Naive B cell (primary cell): ENCODE data around the gene CHPF. TPM values are rescaled to one million over a fixed set of nuclear protein-coding genes. Genes with fewer than 3 reads are reported as not detected.

Experiments used
- ATAC-seq, 2 donors: fragments of 150-1000 bp; cut with Tn5 transposase; 2 replicates each; pipeline ENCODE4 v1.10.0; 2021; ENCODE audit warnings: low read depth in 2 of 2, mild to moderate bottlenecking in 2 of 2, moderate library complexity in 2 of 2
- DNase-seq: peaks from one replicate; pipeline ENCODE4 v3.0.0; 2022
- H3K27ac Mint-ChIP-seq, 6 donors: one replicate each; pipeline ENCODE4 v1.8.0; 2020 to 2022; ENCODE audit warnings: mild to moderate bottlenecking in 6 of 6, mixed read lengths in 6 of 6, moderate library complexity in 5 of 6, inconsistent platforms in 2 of 6
- H3K27me3 Mint-ChIP-seq, 3 donors: one replicate each; pipeline ENCODE4 v1.8.0; 2021 to 2022; ENCODE audit warnings: mixed read lengths in 3 of 3, mild to moderate bottlenecking in 1 of 3
- H3K36me3 Mint-ChIP-seq, 2 donors: one replicate each; pipeline ENCODE4 v1.8.0; 2020 to 2022; ENCODE audit warnings: mixed read lengths in 2 of 2, inconsistent platforms in 1 of 2, mild to moderate bottlenecking in 1 of 2
- H3K4me1 Mint-ChIP-seq, 3 donors: one replicate each; pipeline ENCODE4 v1.8.0; 2020 to 2022; ENCODE audit warnings: mixed read lengths in 3 of 3, inconsistent platforms in 1 of 3, mild to moderate bottlenecking in 1 of 3, moderate library complexity in 1 of 3
- H3K4me3 Mint-ChIP-seq, 8 donors: one replicate each; pipeline ENCODE4 v1.8.0; 2020 to 2022; ENCODE audit warnings: mild to moderate bottlenecking in 8 of 8, mixed read lengths in 8 of 8, moderate library complexity in 8 of 8, inconsistent platforms in 2 of 8
- H3K9me3 Mint-ChIP-seq, 7 donors: one replicate each; pipeline ENCODE4 v1.8.0; 2020 to 2022; ENCODE audit warnings: mixed read lengths in 7 of 7, mild to moderate bottlenecking in 5 of 7, inconsistent platforms in 2 of 7, moderate library complexity in 1 of 7
- polyA plus RNA-seq, 6 donors: library from polyadenylated mRNA; unstranded; fragments of 300-500 nt; fragmentation: Illumina TruSeq; gene quantifications; one replicate each; pipeline ENCODE4 v1.2.3, GENCODE V29; 2021; ENCODE audit warnings: low read depth in 6 of 6

The CHPF gene
- polyA plus RNA-seq, 6 donors from 2014 or later, result 0.17 to 5.0 (median 0.41) TPM

DNA sequence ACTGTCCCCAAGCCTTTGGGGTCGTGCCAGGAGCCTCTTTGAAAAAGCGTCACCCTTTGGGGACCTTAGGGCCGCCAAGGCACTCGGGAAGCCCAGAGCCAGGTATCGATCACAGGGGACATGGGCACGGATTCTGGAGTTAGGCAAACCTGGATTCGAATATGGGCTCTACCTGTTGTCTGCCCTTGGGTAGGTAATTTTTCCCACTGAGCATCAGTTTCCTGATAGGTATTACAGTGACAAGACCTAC, 9.5 kb upstream of the CHPF start:
- Mint-ChIP-seq H3K27ac (peak overlapping the region in 1 of 6 donors; percentile 22), H3K36me3 (no peaks in the 10 kb centered on the region), H3K4me3 (peak overlapping the region in 7 of 8 donors; percentile 31 to 77 (median 63)), H3K4me1 (peaks cover 11 to 13% (median 12%) of the 10 kb centered on the region in 3 donors), H3K9me3 (peaks cover 0 to 5% (median 0%) of the 10 kb centered on the region in 7 donors), H3K27me3 (peaks cover 27 to 86% (median 77%) of the 10 kb centered on the region in 3 donors)
- no peak for ATAC-seq
- DNase-seq, result no peak

DNA sequence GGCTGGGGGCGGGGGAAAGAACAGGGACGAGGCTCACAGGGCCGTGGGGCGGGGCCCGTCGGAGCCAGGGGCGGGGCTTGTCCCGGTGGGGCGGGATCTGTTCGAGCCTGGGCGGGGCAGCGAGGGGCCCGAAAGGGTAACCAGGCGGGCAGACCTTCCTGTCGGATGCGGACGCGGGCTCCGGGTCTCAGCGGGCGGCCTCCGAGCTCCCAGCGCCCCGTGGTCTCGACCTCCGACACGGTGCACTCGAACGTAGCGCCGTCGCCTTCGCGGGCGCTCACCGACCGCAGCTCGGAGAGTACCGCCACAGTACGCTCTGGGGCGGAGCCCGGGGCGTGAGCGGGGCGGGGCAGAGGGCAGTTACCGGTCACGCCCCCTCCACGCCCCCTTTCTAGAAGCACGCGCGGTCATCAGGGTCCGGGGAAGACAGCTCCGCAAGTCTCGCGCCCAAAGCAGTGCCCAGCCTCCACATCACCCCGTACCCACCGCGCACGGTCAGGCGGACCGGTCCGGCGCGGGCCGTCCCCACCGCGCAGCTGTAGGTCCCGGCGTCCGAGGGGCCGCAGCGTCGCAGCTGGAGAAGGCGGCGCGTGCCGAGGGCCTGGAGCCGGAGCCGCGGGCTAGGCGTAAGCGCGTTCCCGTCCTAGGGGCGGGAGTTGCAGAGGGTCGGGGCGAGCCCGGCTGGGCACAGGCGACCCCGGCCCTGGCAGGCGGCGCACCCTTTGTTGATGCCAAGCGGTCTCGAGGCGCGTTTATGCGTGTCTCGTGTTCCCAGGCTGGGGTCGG, 9.0 kb upstream of the CHPF start:
- Mint-ChIP-seq H3K36me3 (no peaks in the 10 kb centered on the region), H3K9me3 (peaks cover 0 to 5% (median 0%) of the 10 kb centered on the region in 7 donors), H3K27ac (peak overlapping the region in 1 of 6 donors; percentile 56), H3K4me1 (peaks cover 11 to 13% (median 12%) of the 10 kb centered on the region in 3 donors), H3K4me3 (peak overlapping the region; percentile 69 to 87 (median 79)), H3K27me3 (peaks cover 28 to 87% (median 82%) of the 10 kb centered on the region in 3 donors)
- DNase-seq (peak; percentile 68), ATAC-seq (peak; percentile 94 to 98)

DNA sequence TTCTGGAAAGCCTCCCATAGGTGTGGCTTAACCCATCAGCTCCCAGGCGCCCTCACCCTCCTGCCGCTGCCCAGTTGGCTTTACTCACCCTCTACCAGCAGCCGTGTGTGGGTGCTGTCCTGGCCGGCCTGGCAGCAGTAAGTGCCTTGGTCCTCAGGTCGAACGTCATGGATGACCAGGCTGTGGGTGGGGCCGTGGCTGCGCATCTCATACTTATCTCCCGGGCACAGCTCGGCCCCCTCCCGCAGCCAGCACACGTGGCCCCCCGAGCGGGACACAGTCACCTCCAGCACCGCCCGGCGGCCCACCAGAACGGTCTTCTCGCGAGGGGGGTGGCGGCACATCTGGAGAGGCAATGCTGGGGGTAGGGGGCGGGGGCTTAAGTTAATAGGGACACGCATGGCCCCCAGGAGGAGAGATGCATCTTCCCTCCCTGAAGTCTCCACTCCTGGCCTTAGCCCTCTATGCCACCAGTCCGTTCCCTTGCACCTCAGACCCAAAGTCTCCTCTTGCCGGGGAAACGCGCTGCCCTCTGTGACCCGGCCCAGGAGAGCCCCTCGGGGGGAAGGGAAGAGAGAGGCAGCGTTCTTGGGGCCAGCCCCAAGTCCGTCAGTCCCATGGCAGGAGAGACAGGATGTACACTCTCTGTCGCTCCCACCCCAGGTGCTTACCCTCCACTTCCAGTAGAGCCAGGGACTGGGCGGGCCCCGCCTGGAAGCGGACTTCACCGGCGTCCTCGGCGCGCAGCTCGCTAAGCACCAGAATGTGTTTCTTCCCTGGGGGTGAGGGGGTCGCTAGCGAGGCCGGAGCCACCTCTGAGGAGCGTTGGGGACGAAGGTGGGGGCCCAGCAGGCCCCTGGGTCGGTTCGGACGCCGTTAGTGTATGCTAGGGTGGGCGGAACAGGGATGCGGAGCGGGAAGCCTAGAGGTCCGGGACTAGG, 8.1 kb upstream of the CHPF start:
- ATAC-seq, result peak; percentile 4 to 11
- DNase-seq, result no peak
- Mint-ChIP-seq H3K4me1 (peaks cover 11 to 13% (median 12%) of the 10 kb centered on the region in 3 donors), H3K9me3 (peaks cover 0 to 5% (median 0%) of the 10 kb centered on the region in 7 donors), H3K36me3 (peaks cover 0 to 7% of the 10 kb centered on the region in 2 donors), H3K27ac (peak overlapping the region in 3 of 6 donors; percentile 56 to 90 (median 65)), H3K4me3 (peak overlapping the region; percentile 69 to 87 (median 80)), H3K27me3 (peaks cover 34 to 89% (median 86%) of the 10 kb centered on the region in 3 donors)

DNA sequence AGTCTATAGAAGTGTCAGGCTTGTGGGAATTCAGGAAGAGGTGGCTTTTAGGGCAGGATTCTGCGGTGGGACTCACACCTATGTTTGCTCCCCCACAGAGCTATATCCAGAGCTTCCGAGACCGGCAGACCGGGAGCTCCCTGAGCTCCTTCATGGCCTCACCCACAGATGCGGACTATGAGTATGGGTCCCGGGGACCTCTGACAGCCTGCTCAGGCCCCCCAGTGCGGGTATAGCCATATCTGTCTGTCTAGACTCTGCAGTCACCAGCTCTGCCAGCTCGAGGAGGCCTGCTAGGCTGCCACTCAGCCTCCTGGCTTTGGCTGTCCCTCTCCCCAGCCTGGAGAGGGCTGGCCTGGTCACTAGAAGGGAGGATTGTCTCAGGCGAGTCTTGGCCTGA, 6.0 kb upstream of the CHPF start:
- ATAC-seq, result no peak
- peaks cover 15 to 20% (median 17%) of the 10 kb centered on the region in 3 donors for H3K4me1 Mint-ChIP-seq
- H3K27me3 Mint-ChIP-seq, result peaks cover 47 to 91% (median 89%) of the 10 kb centered on the region in 3 donors
- DNase-seq, result no peak
- H3K27ac Mint-ChIP-seq, result no peak overlapping the region
- H3K9me3 Mint-ChIP-seq, result peaks cover 0 to 10% (median 0%) of the 10 kb centered on the region in 7 donors
- no peak overlapping the region for H3K4me3 Mint-ChIP-seq
- peaks cover 0 to 7% of the 10 kb centered on the region in 2 donors for H3K36me3 Mint-ChIP-seq

DNA sequence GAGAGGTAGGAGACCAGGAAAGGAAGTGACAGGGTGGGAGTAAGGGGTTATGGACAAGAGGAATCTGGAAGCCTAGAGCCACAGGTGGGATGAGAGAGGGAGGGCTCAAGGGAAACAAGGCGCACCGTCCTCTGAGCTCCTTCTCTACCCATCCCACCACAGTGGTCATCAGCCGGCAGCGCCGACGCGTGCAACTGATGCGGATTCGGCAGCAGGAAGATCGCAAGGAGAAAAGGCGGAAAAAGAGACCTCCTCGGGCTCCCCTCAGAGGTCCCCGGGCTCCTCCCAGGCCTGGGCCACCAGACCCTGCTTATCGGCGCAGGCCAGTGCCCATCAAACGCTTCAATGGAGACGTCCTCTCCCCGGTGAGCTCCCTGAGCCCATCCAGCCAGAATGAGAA, 5.4 kb upstream of the CHPF start:
- Mint-ChIP-seq H3K4me3 (peak overlapping the region in 1 of 8 donors; percentile 43), H3K27ac (peak overlapping the region in 1 of 6 donors; percentile 7), H3K4me1 (peaks cover 21 to 23% (median 23%) of the 10 kb centered on the region in 3 donors), H3K9me3 (peaks cover 0 to 10% (median 0%) of the 10 kb centered on the region in 7 donors), H3K36me3 (peaks cover 0 to 7% of the 10 kb centered on the region in 2 donors), H3K27me3 (peaks cover 43 to 89% (median 88%) of the 10 kb centered on the region in 3 donors)
- DNase-seq (no peak), ATAC-seq (no peak)

DNA sequence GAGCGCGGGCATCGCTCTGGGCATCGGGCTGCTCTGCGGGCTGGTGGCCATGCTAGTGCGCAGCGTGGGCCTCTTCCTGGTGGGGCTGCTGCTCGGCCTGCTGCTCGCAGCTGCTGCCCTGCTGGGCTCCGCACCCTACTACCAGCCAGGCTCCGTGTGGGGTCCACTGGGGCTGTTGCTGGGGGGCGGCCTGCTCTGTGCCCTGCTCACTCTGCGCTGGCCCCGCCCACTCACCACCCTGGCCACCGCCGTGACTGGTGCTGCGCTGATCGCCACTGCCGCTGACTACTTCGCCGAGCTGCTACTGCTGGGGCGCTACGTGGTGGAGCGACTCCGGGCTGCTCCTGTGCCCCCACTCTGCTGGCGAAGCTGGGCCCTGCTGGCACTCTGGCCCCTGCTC, 4.0 kb upstream of the CHPF start:
- Mint-ChIP-seq H3K9me3 (peaks cover 0 to 10% (median 0%) of the 10 kb centered on the region in 7 donors), H3K4me3 (no peak overlapping the region), H3K4me1 (peaks cover 19 to 27% (median 26%) of the 10 kb centered on the region in 3 donors), H3K36me3 (peaks cover 0 to 7% of the 10 kb centered on the region in 2 donors), H3K27me3 (peaks cover 36 to 83% (median 81%) of the 10 kb centered on the region in 3 donors), H3K27ac (no peak overlapping the region)
- ATAC-seq (no peak), DNase-seq (no peak)

DNA sequence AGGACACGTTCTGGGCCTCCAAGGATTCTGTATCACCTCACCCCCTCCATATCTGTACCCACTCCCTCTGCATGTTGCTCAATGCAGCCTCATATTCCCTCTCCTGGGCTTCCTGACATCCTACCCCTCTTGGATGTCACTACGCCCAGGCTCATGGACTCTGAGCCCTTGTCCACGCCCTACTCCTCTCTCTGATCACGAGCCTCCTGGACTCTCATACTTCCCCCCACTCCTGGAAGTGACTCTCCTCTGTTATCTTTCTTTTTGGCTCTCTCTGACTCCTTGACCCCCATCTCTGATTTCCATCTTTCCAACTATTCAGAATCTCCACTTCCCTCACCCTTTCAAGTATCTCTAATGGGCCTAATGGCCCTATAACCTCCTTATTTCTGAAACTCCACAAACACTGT, 2.3 kb upstream of the CHPF start:
- peaks cover 0 to 10% (median 0%) of the 10 kb centered on the region in 7 donors for H3K9me3 Mint-ChIP-seq
- peak overlapping the region in 4 of 8 donors; percentile 23 to 55 (median 44) for H3K4me3 Mint-ChIP-seq
- DNase-seq, result no peak
- ATAC-seq, result no peak
- H3K27ac Mint-ChIP-seq, result peak overlapping the region in 1 of 6 donors; percentile 18
- H3K4me1 Mint-ChIP-seq, result peaks cover 20 to 25% (median 24%) of the 10 kb centered on the region in 3 donors
- peaks cover 0 to 7% of the 10 kb centered on the region in 2 donors for H3K36me3 Mint-ChIP-seq
- peaks cover 43 to 87% (median 73%) of the 10 kb centered on the region in 3 donors for H3K27me3 Mint-ChIP-seq

DNA sequence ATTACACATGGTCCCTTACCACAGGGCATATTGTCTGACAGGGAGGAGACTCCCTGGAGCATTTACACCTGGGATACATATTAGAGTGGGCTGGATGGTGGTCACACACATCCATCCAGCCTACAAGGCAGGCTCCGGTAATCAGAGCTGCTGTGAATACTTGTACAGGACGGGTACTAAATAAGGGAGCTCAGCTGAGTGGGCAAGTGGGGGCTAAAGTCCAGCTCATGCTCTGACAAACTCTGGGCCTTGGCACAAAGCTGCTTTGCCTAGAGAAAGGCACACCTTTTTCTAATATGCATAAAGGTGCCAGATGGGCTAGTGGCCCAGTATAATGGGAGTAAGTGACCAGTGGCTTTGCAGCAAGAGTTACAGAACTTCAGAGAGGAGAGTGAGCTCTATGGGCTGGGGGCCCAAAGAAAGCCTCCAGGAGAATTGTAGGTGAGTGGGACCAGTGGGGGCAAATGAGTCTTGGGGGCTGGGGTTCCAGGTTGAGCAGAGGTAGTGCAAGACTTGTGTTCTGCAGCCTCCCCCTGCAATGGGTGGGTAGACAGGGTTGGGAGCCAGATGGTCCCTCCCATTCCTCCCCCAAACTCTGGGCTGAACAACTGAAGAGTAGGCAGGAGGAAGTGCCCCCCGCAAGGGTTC, 1.8 kb upstream of the CHPF start:
- peaks cover 0 to 7% of the 10 kb centered on the region in 2 donors for H3K36me3 Mint-ChIP-seq
- H3K27me3 Mint-ChIP-seq, result peaks cover 43 to 87% (median 70%) of the 10 kb centered on the region in 3 donors
- H3K4me3 Mint-ChIP-seq, result peak overlapping the region in 3 of 8 donors; percentile 44 to 79 (median 75)
- H3K27ac Mint-ChIP-seq, result peak overlapping the region in 1 of 6 donors; percentile 46
- H3K9me3 Mint-ChIP-seq, result peaks cover 0 to 10% (median 0%) of the 10 kb centered on the region in 7 donors
- H3K4me1 Mint-ChIP-seq, result peaks cover 17 to 25% (median 24%) of the 10 kb centered on the region in 3 donors
- DNase-seq (no peak), ATAC-seq (no peak)

DNA sequence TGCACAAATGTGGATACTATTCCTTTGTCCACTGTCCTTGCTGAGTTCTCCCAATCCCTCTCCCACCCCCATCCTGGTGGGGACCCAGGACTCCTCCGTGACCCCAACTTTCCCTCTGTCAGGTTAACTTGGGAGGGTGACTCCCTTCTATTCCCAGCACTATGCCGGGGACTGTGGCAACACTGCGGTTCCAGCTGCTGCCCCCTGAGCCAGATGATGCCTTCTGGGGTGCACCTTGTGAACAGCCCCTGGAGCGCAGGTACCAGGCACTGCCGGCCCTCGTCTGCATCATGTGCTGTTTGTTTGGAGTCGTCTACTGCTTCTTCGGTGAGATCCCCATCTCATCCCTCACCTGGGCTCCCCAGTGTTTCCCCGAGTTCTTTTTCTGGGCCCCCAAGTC, 958 bp upstream of the CHPF start:
- H3K9me3 Mint-ChIP-seq, result peaks cover 0 to 10% (median 0%) of the 10 kb centered on the region in 7 donors
- DNase-seq, result no peak
- H3K27me3 Mint-ChIP-seq, result peaks cover 43 to 86% (median 65%) of the 10 kb centered on the region in 3 donors
- peak overlapping the region in 2 of 6 donors; percentile 2 to 56 for H3K27ac Mint-ChIP-seq
- H3K4me1 Mint-ChIP-seq, result peaks cover 17 to 28% (median 24%) of the 10 kb centered on the region in 3 donors
- peak overlapping the region; percentile 75 to 89 (median 84) for H3K4me3 Mint-ChIP-seq
- H3K36me3 Mint-ChIP-seq, result peaks cover 0 to 7% of the 10 kb centered on the region in 2 donors
- ATAC-seq, result no peak

DNA sequence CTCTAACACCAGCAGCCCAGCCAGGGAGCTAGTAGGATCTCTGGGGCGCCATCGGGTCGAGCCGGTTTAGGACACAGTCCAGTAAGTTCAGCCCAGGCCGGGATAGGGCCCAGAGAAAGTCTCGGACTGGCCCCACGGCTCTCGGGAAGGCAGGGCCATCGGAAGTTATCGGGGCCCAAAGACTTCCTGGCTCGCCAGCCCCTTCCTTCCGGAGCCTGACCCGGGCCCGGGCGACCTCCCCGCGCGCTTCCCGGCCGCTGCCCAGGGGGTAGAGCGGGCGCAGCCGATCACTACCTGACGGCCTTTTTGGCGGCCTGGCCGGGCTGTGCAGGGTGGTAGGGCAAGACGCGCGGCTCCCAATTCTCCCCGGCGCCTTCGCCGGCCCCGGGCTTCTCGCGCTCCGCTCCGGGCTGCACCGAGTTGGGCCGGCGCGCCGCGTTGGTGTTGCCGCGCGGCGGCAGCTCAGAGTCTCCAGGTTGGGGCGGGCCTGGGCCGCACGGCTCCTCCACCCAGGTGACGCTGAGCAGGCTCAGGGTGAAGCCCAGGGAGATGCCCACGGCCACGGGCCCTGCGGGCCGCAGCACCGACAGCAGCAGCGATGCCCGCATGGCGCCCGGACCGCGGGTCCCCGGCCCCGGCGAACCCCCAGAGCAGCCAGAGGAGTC, 546 bp downstream of the CHPF start:
- Mint-ChIP-seq H3K36me3 (peaks cover 0 to 7% of the 10 kb centered on the region in 2 donors), H3K27ac (peak overlapping the region in 1 of 6 donors; percentile 86), H3K4me3 (peak overlapping the region; percentile 75 to 92 (median 84)), H3K27me3 (peaks cover 34 to 84% (median 63%) of the 10 kb centered on the region in 3 donors), H3K4me1 (peaks cover 17 to 28% (median 21%) of the 10 kb centered on the region in 3 donors), H3K9me3 (peaks cover 0 to 10% (median 0%) of the 10 kb centered on the region in 7 donors)
- peak; percentile 39 to 45 for ATAC-seq
- DNase-seq, result peak; percentile 15

DNA sequence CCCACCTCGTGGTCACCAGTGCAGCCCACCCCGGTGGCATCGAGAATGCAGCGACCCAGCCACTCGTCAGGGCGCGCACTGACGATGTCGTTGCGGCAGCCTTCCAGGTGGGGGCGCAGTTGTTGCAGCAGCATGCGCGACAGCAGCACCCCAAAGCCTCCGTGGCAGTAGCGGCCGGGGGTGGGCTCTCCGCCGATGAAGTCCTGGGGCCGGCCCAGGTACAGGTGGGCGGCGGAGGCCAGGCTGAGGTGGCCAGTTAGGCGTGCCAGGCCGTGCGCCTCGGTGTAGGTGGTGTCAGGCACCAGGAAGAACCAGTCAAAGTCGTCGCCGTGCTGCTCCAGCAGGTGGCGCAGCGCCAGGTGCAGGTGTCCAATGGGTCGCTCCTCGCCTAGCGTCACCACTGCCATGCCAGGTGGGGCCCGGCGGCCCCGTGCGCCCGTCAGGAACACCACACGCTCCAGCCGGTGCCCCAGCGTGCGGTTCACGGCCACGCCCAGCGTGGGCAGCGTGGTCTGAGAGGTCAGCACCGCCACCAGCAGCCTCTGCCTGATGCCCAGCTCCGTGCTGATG, 1.9 kb downstream of the CHPF start:
- no peaks in the 10 kb centered on the region for H3K36me3 Mint-ChIP-seq
- H3K27me3 Mint-ChIP-seq, result peaks cover 28 to 86% (median 61%) of the 10 kb centered on the region in 3 donors
- peaks cover 0 to 5% (median 0%) of the 10 kb centered on the region in 7 donors for H3K9me3 Mint-ChIP-seq
- no peak overlapping the region for H3K27ac Mint-ChIP-seq
- peaks cover 17 to 28% (median 21%) of the 10 kb centered on the region in 3 donors for H3K4me1 Mint-ChIP-seq
- ATAC-seq (peak; percentile 57 to 61), DNase-seq (peak; percentile 80)
- peak overlapping the region in 7 of 8 donors; percentile 5 to 82 (median 47) for H3K4me3 Mint-ChIP-seq
